K562 (cell line): ENCODE measurements around the gene MCC. TPM values are rescaled to one million over a fixed set of nuclear protein-coding genes. Genes with fewer than 3 reads are reported as not detected.

Source experiments
- ATAC-seq: fragments of 200-7000 bp; cut with Tn5 transposase; 3 replicates; pipeline ENCODE4 v1.9.1; 2020; ENCODE audit warnings: moderate library complexity
- BruUV-seq: library from RNA; stranded (reverse); fragments of 400-500 nt; replicated peaks from 2 replicates; lab custom pipeline; 2021; lab: Mats Ljungman, UMichigan
- CTCF ChIA-PET: fragments of 300-600 bp; formaldehyde crosslinking; extraction: SDS; loops from one replicate; lab custom pipeline; 2021; ENCODE audit warnings: low intra/inter-chr PET ratio; lab: Yijun Ruan, JAX
- POLR2A ChIA-PET: fragments of 300-600, 350-650 bp; sonication (Branson Sonifier 250); formaldehyde crosslinking; extraction: SDS; loops from one replicate; lab custom pipeline; 2021; ENCODE audit warnings: antibody characterized with exemption, inconsistent platforms; lab: Yijun Ruan, JAX
- DNase-seq, 4 experiments: peaks; one replicate each; pipeline versions ENCODE4 v3.0.0 to v3.0.0-alpha.2; 2011 to 2018; ENCODE audit warnings: low spot score in 3 of 4, mixed read lengths in 3 of 4; ENCODE audit errors: extremely low read depth in 1 of 4
- FAIRE-seq: peaks from 2 replicates; lab custom pipeline; 2011; peaks lifted over from hg19 to GRCh38; lab: Jason Lieb, UNC
- H2AFZ ChIP-seq: 2 replicates; pipeline ENCODE4 v1.6.0; 2011; ENCODE audit warnings: low read depth, low read length, control low read depth, inconsistent platforms
- H3K27ac ChIP-seq: fragments of 200-600 bp; 3 replicates; pipeline ENCODE4 v1.8.0; 2011; ENCODE audit warnings: low read depth, mild to moderate bottlenecking, control low read depth, inconsistent platforms, low read length, moderate library complexity, mixed read lengths; ENCODE audit errors: extremely low read depth
- H3K27me3 ChIP-seq, 2 experiments: fragments of 300-600 bp in 1 of 2; 2 replicates in 1 of 2; 3 replicates in 1 of 2; pipeline versions ENCODE4 v1.6.0 to v1.8.0; 2011; ENCODE audit warnings: inconsistent platforms in 2 of 2, low read length in 2 of 2, mild to moderate bottlenecking in 1 of 2, mixed read lengths in 1 of 2, moderate library complexity in 1 of 2; ENCODE audit not compliant: control insufficient read depth in 2 of 2, insufficient read depth in 2 of 2
- H3K36me3 ChIP-seq: fragments of 300-600 bp; 3 replicates; pipeline ENCODE4 v1.8.0; 2011; ENCODE audit warnings: mild to moderate bottlenecking, low read length, inconsistent platforms; ENCODE audit not compliant: control insufficient read depth, insufficient read depth
- H3K4me1 ChIP-seq, 2 experiments: fragments of 200-600 bp in 1 of 2; replicated peaks in 1 of 2; 2 replicates in 1 of 2; 3 replicates in 1 of 2; pipeline versions ENCODE4 v1.5.1 to v1.8.0; 2011; ENCODE audit warnings: inconsistent platforms in 2 of 2, low read length in 2 of 2, mild to moderate bottlenecking in 1 of 2, mixed read lengths in 1 of 2, moderate library complexity in 1 of 2; ENCODE audit not compliant: control insufficient read depth in 2 of 2, insufficient read depth in 2 of 2
- H3K4me2 ChIP-seq: 2 replicates; pipeline ENCODE4 v1.6.1; 2011; ENCODE audit warnings: low read length, control low read depth, inconsistent platforms, mixed read lengths; ENCODE audit not compliant: insufficient read depth
- H3K4me3 ChIP-seq: fragments of 200-600 bp; sonication (generic), shearing (Covaris generic); 2 replicates; pipeline ENCODE4 v1.5.1; 2016; ENCODE audit warnings: control low read depth, inconsistent platforms
- H3K79me2 ChIP-seq: fragments of 200-600 bp; 3 replicates; pipeline ENCODE4 v1.8.0; 2011; ENCODE audit warnings: low read length, inconsistent platforms; ENCODE audit not compliant: control insufficient read depth, insufficient read depth
- H3K9ac ChIP-seq, 2 experiments: 2 replicates each; pipeline versions ENCODE4 v1.6.0 to v1.6.1; 2011; ENCODE audit warnings: low read depth in 2 of 2, low read length in 2 of 2, control low read depth in 1 of 2, inconsistent platforms in 1 of 2, mild to moderate bottlenecking in 1 of 2, mixed read lengths in 1 of 2; ENCODE audit not compliant: insufficient read depth in 1 of 2
- H3K9me1 ChIP-seq: one replicate; pipeline ENCODE4 v1.6.0; 2011; ENCODE audit warnings: inconsistent platforms, mild to moderate bottlenecking, low read length, moderate library complexity; ENCODE audit not compliant: control insufficient read depth, insufficient read depth
- H3K9me3 ChIP-seq: replicated peaks from 2 replicates; pipeline ENCODE4 v1.5.1; 2011; ENCODE audit warnings: low read depth, low read length, inconsistent platforms; ENCODE audit not compliant: control insufficient read depth, insufficient read depth
- H4K20me1 ChIP-seq: replicated peaks from 2 replicates; pipeline ENCODE4 v1.6.1; 2011; ENCODE audit warnings: low read length, inconsistent platforms, mixed read lengths; ENCODE audit not compliant: control insufficient read depth, insufficient read depth
- MITF ChIP-seq: IDR thresholded peaks from 2 replicates; pipeline ENCODE4 v1.6.1; 2014; ENCODE audit warnings: antibody characterized with exemption
- MYNN ChIP-seq, 2 experiments: sonication (generic); formaldehyde crosslinking in 1 of 2; IDR thresholded peaks; 2 replicates each; pipeline versions ENCODE4 v1.5.0 to v1.6.1; 2016 to 2020; ENCODE audit warnings: antibody characterized with exemption in 1 of 2, missing genetic modification reagents in 1 of 2
- PML ChIP-seq: IDR thresholded peaks from 2 replicates; pipeline ENCODE4 v1.6.1; 2012; ENCODE audit warnings: low read length, inconsistent platforms
- PURB ChIP-seq: sonication (generic); formaldehyde crosslinking; IDR thresholded peaks from 2 replicates; pipeline ENCODE4 v1.9.0; 2021; ENCODE audit warnings: low read depth, mild to moderate bottlenecking, missing genetic modification reagents
- RUNX1 ChIP-seq: sonication (generic); IDR thresholded peaks from 2 replicates; pipeline ENCODE4 v1.6.1; 2016; ENCODE audit warnings: antibody characterized with exemption, low read depth
- TEAD2 ChIP-seq: fragments of 450-650 bp; IDR thresholded peaks from 2 replicates; pipeline ENCODE4 v1.6.1; 2016; ENCODE audit warnings: missing genetic modification characterization, control low read depth, missing compliant biosample characterization
- WGBS: fragments of 100-300 bp; shearing (Covaris generic); methylation state at CpG from one replicate; pipeline ENCODE4 v1.1.6; 2016; ENCODE audit warnings: low coverage, mixed read lengths; ENCODE audit not compliant: insufficient coverage; ENCODE audit errors: missing lambda C conversion rate; 5-methylcytosine and 5-hydroxymethylcytosine counted together
- in situ Hi-C: fragments of 300-500 bp; cut with MboI; formaldehyde crosslinking; loops from 4 replicates; pipeline ENCODE4 v1.15.0; 2018; ENCODE audit warnings: inconsistent platforms, mixed read lengths
- intact Hi-C: fragments of 100-400 bp; cut with micrococcal nuclease; formaldehyde crosslinking; loops from 2 replicates; pipeline ENCODE4 v1.14.2; 2022
- polyA plus RNA-seq, 8 experiments: library from polyadenylated mRNA; depleted of rRNA in 4 of 8; stranded (reverse) in 5 of 8; unstranded in 3 of 8; fragments of >200 nt; fragmentation: Nextera tagmentation in 2 of 8; fragmentation: Illumina TruSeq in 1 of 8; extraction: Ambion mirVana in 2 of 8; extraction: Trizol in 1 of 8; gene quantifications; 2 replicates each; pipeline versions ENCODE4 v1.2.1 to v1.2.3, GENCODE V29; 2011 to 2014; ENCODE audit warnings: inconsistent platforms in 1 of 8, missing spikeins in 1 of 8
- total RNA-seq, 7 experiments: library from RNA; depleted of rRNA in 6 of 7; stranded (reverse); fragments of >200 nt in 6 of 7; fragmentation: Illumina TruSeq in 2 of 7; extraction: Trizol in 2 of 7; gene quantifications; 2 replicates each; pipeline versions ENCODE4 v1.2.1 to v1.2.3, GENCODE V29; 2011 to 2021; ENCODE audit warnings: low replicate concordance in 1 of 7

The MCC gene
- total and polyA plus RNA-seq, 9 of the 15 experiments (the other 6 are each of a cell fraction or from before 2014, with no cell fraction given) = 0.04 to 0.24 (median 0.06) TPM; not detected in 1

- intact Hi-C loops = loop anchor here (2.0 kb wide), 1 partner anchor 74 kb away; no protein-coding TSS in a partner anchor
- WGBS = 84% methylated on average over 5 of the region's 5 CpGs
- BruUV-seq = no TSS peak
- Histone ChIP-seq H3K4me3 (no peak overlapping the region), H3K9ac (no peak overlapping the region), H3K4me1 (peaks cover 21 to 23% of the 10 kb centered on the region in 2 experiments; a peak in 4 of 5 replicates), H3K9me1 (no peaks in the 10 kb centered on the region), H3K79me2 (no peaks in the 10 kb centered on the region), H3K27ac (no peak overlapping the region; the same call in 2 of the 3 replicates), H2AFZ (peak overlapping the region; percentile 90), H3K36me3 (no peaks in the 10 kb centered on the region), H3K4me2 (no peak overlapping the region), H4K20me1 (no peaks in the 10 kb centered on the region), H3K9me3 (peaks cover 2% of the 10 kb centered on the region; the same call in 1 of the 2 replicates), H3K27me3 (no peaks in the 10 kb centered on the region)
- no peak for FAIRE-seq
- in situ Hi-C loops = no loop called here
- peak; percentile 5; the same call in 1 of the 3 replicates for ATAC-seq
- ChIA-PET POLR2A (interaction anchor here (1.1 to 2.2 kb wide), 4 partner anchors 10 to 19 kb away, joined by 3 to 15 read pairs (median 5); no protein-coding TSS in a partner anchor), CTCF (no interaction called here)
- TF ChIP-seq PURB (CRISPR knock-in tag) = no peak
- TF ChIP-seq PML = 0 out of 2 replicates have a peak, but pooled peaks have one; percentile 6
- TF ChIP-seq MITF = no peak
- TF ChIP-seq TEAD2 (tag) = no peak
- TF ChIP-seq RUNX1 = no peak
- peak; percentile 37; the same call in 1 of the 2 replicates for TF ChIP-seq MYNN (IDR thresholded peaks at IDR 0.05)
- no peak for TF ChIP-seq MYNN (CRISPR knock-in tag; IDR thresholded peaks at IDR 0.05)
- DNase-seq = no peak
These were observed 417.4 kb downstream of the MCC start for GRCh38 chr5:113070901-113071300.
